ENCODE results near the gene DNASE1L2.

- TF ChIP-seq CTCF (conservative IDR thresholded peaks at IDR 0.05; ENCODE audit: low read depth, low read length), result no peak
- no peak for TF ChIP-seq EZH2 (IDR thresholded peaks at IDR 0.05; ENCODE audit: borderline replicate concordance, low read depth, low read length, poor library complexity, severe bottlenecking)
These were observed 1.4 kb downstream of the DNASE1L2 start for GRCh38 chr16:2237493-2238149.

Measured in A673 (cell line).